D721Med (cell line): ENCODE data around the gene RNASEH2A.

Experiments
- DNase-seq: peaks from one replicate; pipeline ENCODE4 v3.0.0; 2011; ENCODE audit warnings: low spot score; ENCODE audit not compliant: insufficient read length
- FAIRE-seq: peaks from 2 replicates; lab custom pipeline; 2011; peaks lifted over from hg19 to GRCh38; lab: Jason Lieb, UNC
- CTCF ChIP-seq: IDR thresholded peaks from 2 replicates; pipeline ENCODE4 v1.5.1; 2012; ENCODE audit warnings: mild to moderate bottlenecking, control low read depth; ENCODE audit not compliant: insufficient read depth; ENCODE audit errors: missing control alignments

RNASEH2A gene

DNA sequence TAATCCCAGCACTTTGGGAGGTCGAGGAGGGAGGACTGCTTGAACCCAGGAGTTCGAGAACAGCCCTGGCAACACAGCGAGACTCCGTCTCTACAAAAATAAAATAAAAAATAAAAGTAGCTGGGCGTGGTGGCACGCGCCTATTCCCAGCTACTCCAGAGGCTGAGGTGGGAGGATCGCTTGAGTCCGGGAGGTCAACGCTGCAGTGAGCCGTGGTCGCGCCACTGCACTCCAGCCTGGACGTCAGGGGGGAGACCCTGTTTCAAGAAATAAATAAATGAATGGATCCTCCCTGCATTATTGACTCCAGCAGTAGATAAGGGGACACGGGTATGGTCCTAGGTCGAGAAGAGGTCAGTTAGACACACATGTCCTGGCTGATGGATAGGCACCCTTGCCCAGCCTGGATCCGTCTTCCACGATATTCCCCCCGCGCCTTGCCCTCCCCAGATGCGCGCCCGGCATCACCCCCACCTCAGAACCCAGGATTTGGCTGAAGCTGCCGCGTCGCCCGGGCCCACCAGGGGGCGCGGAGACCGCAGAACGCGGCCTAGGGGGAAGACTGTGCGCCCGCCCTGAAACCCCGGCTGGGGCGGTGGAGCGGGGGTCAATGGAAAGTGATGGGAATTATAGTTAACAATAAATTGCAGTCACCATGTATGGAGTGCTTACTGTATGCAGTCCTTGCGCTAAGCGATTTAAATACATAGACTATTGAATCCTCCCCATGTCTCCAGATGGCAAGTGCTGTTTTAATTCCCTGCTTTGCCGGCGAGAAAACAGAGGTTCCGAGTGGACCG is 29.0 kb upstream of the RNASEH2A start:
- TF ChIP-seq CTCF, result peak; percentile 84
- no peak for DNase-seq

GRCh38 chr19:12778017-12778904 is 28.1 kb upstream of the RNASEH2A start:
- FAIRE-seq, result no peak
- DNase-seq, result no peak
- no peak for TF ChIP-seq CTCF

More for the DNA sequence above, 29.0 kb upstream of the RNASEH2A start:
- no peak for FAIRE-seq

- FAIRE-seq, result no peak
- no peak for TF ChIP-seq CTCF
- no peak for DNase-seq
Measured at GRCh38 chr19:12778905-12779161, 27.6 kb upstream of the RNASEH2A start.

DNA sequence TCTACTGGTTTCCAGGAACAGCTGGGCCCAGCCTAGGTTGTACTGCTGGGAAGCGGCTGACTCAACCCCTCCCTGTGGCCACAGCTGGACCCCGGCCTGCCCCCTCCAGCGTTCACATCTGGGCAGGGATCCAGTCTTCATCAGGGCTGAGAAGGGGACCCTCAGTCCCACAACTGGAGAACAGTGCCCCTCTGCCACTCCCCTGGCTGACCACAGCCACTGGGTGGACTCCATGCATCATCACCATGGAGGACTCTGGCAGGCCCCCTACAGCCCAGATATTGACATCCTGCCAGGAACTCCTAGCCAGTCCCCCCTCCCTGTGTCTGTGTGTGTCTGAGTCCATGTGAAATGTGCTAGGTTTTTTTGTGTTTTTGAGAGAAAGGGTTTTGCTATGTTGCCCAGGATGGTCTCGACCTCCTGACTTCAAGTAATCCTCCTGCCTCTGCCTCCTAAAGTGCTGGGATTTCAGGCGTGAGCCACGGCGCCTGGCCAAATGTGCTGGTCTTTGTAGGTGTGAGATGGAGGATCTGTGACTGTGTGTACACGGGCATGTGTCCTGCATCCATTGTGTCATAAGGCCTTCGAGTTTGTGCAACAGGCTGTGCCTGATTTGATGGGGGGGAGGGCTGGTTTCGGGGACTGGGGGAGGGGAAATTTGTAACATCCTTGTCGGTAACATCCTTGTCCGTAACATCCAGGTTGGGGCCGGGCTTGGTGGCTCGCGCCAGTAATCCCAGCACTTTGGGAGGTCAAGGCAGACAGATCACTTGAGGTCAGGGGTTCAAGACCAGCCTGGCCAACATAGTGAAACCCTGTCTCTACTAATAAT is 27.0 kb upstream of the RNASEH2A start:
- no peak for FAIRE-seq
- no peak for DNase-seq
- TF ChIP-seq CTCF, result no peak

DNA sequence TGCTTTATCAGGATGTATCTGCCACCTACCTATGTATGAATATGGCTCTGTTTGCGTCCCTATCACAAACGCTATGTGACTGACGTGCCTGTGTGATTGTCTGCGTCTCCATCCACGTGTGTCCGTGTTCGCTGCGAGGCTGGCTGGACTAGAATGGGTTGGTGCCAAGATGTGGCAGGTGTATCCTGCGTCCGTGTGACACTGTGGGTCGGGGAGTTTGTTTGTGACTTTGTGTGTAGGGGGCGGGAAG is 24.3 kb upstream of the RNASEH2A start:
- DNase-seq (no peak), FAIRE-seq (no peak)
- TF ChIP-seq CTCF, result no peak

DNA sequence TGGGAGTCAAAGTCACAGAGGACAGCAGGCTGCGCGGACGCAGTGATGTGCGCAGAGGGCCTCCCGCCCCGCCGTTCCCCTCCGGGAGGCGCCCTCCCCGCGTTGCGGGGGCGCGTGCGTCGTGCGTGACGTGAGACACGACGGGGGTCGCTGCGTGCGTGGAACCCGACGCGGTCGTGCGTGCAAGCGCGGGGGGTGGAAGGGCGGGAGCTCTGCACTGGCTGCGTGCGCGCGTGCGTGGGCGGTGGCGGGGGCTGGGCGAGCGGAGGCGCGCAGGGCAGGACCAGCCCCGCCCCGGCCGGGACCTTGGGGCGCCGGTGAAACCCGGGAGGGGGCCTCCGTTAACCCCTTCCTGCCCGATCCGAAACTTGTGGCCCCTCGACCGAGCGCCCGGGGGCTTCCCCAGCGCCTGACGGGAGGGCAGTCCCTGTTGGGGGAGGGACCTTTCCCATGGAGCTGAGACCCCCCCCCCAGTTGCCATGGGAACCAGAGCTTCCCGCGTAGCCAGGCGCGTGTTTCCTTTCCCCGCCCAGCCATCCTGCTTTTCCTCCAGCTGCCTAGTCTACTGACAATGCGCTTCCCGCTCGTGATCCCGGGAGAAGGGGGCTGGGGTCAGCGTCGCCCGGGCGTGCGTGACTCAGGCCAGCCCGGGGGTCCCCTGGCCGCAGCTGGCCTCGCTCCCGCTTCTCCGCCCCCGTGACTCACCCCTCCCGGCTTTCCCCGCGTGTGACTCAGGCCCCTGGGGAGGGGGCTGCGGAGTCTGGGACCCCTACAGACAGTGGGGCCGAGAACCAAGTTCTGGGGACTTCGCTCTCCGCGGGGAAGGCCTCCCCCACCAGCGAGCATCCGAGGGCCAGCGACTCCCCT is 23.7 kb upstream of the RNASEH2A start:
- no peak for TF ChIP-seq CTCF
- DNase-seq (peak; percentile 74), FAIRE-seq (no peak)
